IMR-90 (cell line): ENCODE data around the gene RNF175. TPM values are rescaled to one million over a fixed set of nuclear protein-coding genes. Genes with fewer than 3 reads are reported as not detected.

ENCODE experiments used
- ATAC-seq: fragments of 200-7000 bp; cut with Tn5 transposase; 2 replicates; pipeline ENCODE4 v1.9.1; 2020; ENCODE audit warnings: low read depth, mild to moderate bottlenecking, moderate library complexity
- BruUV-seq: library from RNA; stranded (reverse); fragments of 400-500 nt; replicated peaks from 2 replicates; lab custom pipeline; 2021; lab: Mats Ljungman, UMichigan
- CTCF ChIA-PET: fragments of 300-600 bp; formaldehyde crosslinking; extraction: SDS; loops from one replicate; lab custom pipeline; 2021; ENCODE audit warnings: antibody characterized with exemption; lab: Yijun Ruan, JAX
- POLR2A ChIA-PET: fragments of 300-600 bp; sonication (Branson Sonifier 250); formaldehyde crosslinking; loops from one replicate; lab custom pipeline; 2022; ENCODE audit warnings: antibody characterized with exemption; ENCODE audit not compliant: unreplicated experiment; lab: Charles Lee
- DNase-seq: peaks from one replicate; pipeline ENCODE4 v3.0.0; 2013
- H2AFZ ChIP-seq: replicated peaks from 2 replicates; pipeline ENCODE3; 2013; ENCODE audit warnings: low read length, mild to moderate bottlenecking; ENCODE audit not compliant: poor library complexity
- H2AK5ac ChIP-seq: 2 replicates; pipeline ENCODE4 v1.6.1; 2013; ENCODE audit warnings: low read depth, low read length, inconsistent platforms
- H2AK9ac ChIP-seq: replicated peaks from 2 replicates; pipeline ENCODE3; 2013; ENCODE audit warnings: mild to moderate bottlenecking, low read depth, low read length, moderate library complexity; ENCODE audit not compliant: poor library complexity
- H2BK120ac ChIP-seq: 2 replicates; pipeline ENCODE4 v1.6.1; 2013; ENCODE audit warnings: low read depth, low read length, inconsistent platforms
- H2BK15ac ChIP-seq: 3 replicates; pipeline ENCODE4 v1.6.1; 2013; ENCODE audit warnings: low read depth, low read length, inconsistent platforms
- H2BK20ac ChIP-seq: 2 replicates; pipeline ENCODE4 v1.6.1; 2013; ENCODE audit warnings: low read depth, mild to moderate bottlenecking, inconsistent platforms, low read length, moderate library complexity
- H2BK5ac ChIP-seq: 2 replicates; pipeline ENCODE4 v1.6.1; 2013; ENCODE audit warnings: mild to moderate bottlenecking, low read depth, low read length, inconsistent platforms; ENCODE audit not compliant: poor library complexity, severe bottlenecking
- H3K14ac ChIP-seq: replicated peaks from 2 replicates; pipeline ENCODE4 v1.6.1; 2013; ENCODE audit warnings: low read depth, low read length, inconsistent platforms
- H3K18ac ChIP-seq: 2 replicates; pipeline ENCODE4 v1.6.1; 2013; ENCODE audit warnings: low read depth, low read length, control low read depth
- H3K23ac ChIP-seq: 2 replicates; pipeline ENCODE4 v1.6.1; 2013; ENCODE audit warnings: low read depth, low read length, inconsistent platforms
- H3K27ac ChIP-seq: 2 replicates; pipeline ENCODE4 v1.5.1; 2013; ENCODE audit warnings: mild to moderate bottlenecking, control low read depth, low read length; ENCODE audit not compliant: insufficient read depth
- H3K27me3 ChIP-seq: 2 replicates; pipeline ENCODE4 v1.6.1; 2013; ENCODE audit warnings: low read length; ENCODE audit not compliant: control insufficient read depth, insufficient read depth
- H3K36me3 ChIP-seq: 2 replicates; pipeline ENCODE4 v1.6.1; 2013; ENCODE audit warnings: low read length, mixed read lengths; ENCODE audit not compliant: control insufficient read depth, insufficient read depth
- H3K4ac ChIP-seq: 2 replicates; pipeline ENCODE4 v1.6.1; 2013; ENCODE audit warnings: low read depth, low read length, inconsistent platforms
- H3K4me1 ChIP-seq: 2 replicates; pipeline ENCODE4 v1.6.1; 2013; ENCODE audit warnings: low read length, mixed read lengths; ENCODE audit not compliant: control insufficient read depth, insufficient read depth
- H3K4me2 ChIP-seq: 2 replicates; pipeline ENCODE4 v1.6.1; 2013; ENCODE audit warnings: low read depth, mild to moderate bottlenecking, control low read depth, low read length, moderate library complexity
- H3K4me3 ChIP-seq: 2 replicates; pipeline ENCODE4 v1.5.1; 2013; ENCODE audit warnings: low read depth, mild to moderate bottlenecking, control low read depth, low read length, moderate library complexity; ENCODE audit not compliant: insufficient read depth
- H3K56ac ChIP-seq: 2 replicates; pipeline ENCODE4 v1.6.1; 2013; ENCODE audit warnings: low read length, inconsistent platforms; ENCODE audit not compliant: insufficient read depth; ENCODE audit errors: extremely low read depth
- H3K79me1 ChIP-seq, 2 experiments: 2 replicates each; pipeline ENCODE4 v1.6.1; 2013; ENCODE audit warnings: low read length in 2 of 2, inconsistent platforms in 1 of 2, low read depth in 1 of 2
- H3K9ac ChIP-seq: 2 replicates; pipeline ENCODE4 v1.6.1; 2013; ENCODE audit warnings: low read depth, low read length, control low read depth
- H3K9me1 ChIP-seq: 2 replicates; pipeline ENCODE4 v1.6.1; 2013; ENCODE audit warnings: low read length, inconsistent platforms; ENCODE audit not compliant: insufficient read depth
- H3K9me3 ChIP-seq: 2 replicates; pipeline ENCODE4 v1.6.1; 2013; ENCODE audit warnings: low read length; ENCODE audit not compliant: control insufficient read depth, insufficient read depth
- H4K20me1 ChIP-seq: 2 replicates; pipeline ENCODE4 v1.6.1; 2013; ENCODE audit warnings: low read length, inconsistent platforms; ENCODE audit not compliant: insufficient read depth
- H4K5ac ChIP-seq: 2 replicates; pipeline ENCODE4 v1.6.1; 2013; ENCODE audit warnings: mild to moderate bottlenecking, low read depth, low read length, control low read depth
- H4K8ac ChIP-seq, 2 experiments: 2 replicates each; pipeline ENCODE4 v1.6.1; 2013; ENCODE audit warnings: low read depth in 2 of 2, low read length in 2 of 2, control low read depth in 1 of 2, inconsistent platforms in 1 of 2
- H4K91ac ChIP-seq: 2 replicates; pipeline ENCODE4 v1.6.1; 2013; ENCODE audit warnings: low read depth, low read length, inconsistent platforms; ENCODE audit not compliant: insufficient read depth
- BHLHE40 ChIP-seq: fragments of 150-350 bp; IDR thresholded peaks from 2 replicates; pipeline ENCODE4 v1.6.1; 2016; ENCODE audit warnings: mild to moderate bottlenecking, low read depth, low read length
- CEBPB ChIP-seq: IDR thresholded peaks from 2 replicates; pipeline ENCODE4 v1.6.1; 2012; ENCODE audit warnings: low read depth, low read length, improper control_type of control experiment
- CHD1 ChIP-seq: IDR thresholded peaks from 2 replicates; pipeline ENCODE4 v1.6.1; 2012; ENCODE audit warnings: low read depth, low read length, improper control_type of control experiment
- FOS ChIP-seq: fragments of 150-350 bp; IDR thresholded peaks from 2 replicates; pipeline ENCODE4 v1.6.1; 2016; ENCODE audit warnings: low read depth, low read length
- MAFK ChIP-seq: IDR thresholded peaks from 2 replicates; pipeline ENCODE4 v1.6.1; 2012; ENCODE audit warnings: low read depth, low read length, improper control_type of control experiment
- MAZ ChIP-seq: IDR thresholded peaks from 2 replicates; pipeline ENCODE4 v1.6.1; 2012; ENCODE audit warnings: low read depth, mild to moderate bottlenecking, low read length, improper control_type of control experiment, moderate library complexity, borderline replicate concordance
- MXI1 ChIP-seq: IDR thresholded peaks from 2 replicates; pipeline ENCODE4 v1.6.1; 2012; ENCODE audit warnings: low read depth, mild to moderate bottlenecking, low read length, moderate library complexity, borderline replicate concordance
- NFE2L2 ChIP-seq: fragments of 150-350 bp; IDR thresholded peaks from 2 replicates; pipeline ENCODE4 v1.6.1; 2016; ENCODE audit warnings: low read depth, mild to moderate bottlenecking, low read length
- POLR2A ChIP-seq: IDR thresholded peaks from 2 replicates; pipeline ENCODE4 v1.6.1; 2012; ENCODE audit warnings: mild to moderate bottlenecking, low read depth, low read length
- RAD21 ChIP-seq: IDR thresholded peaks from 2 replicates; pipeline ENCODE4 v1.6.1; 2012; ENCODE audit warnings: low read length, improper control_type of control experiment
- RCOR1 ChIP-seq: IDR thresholded peaks from 2 replicates; pipeline ENCODE4 v1.6.1; 2012; ENCODE audit warnings: mild to moderate bottlenecking, low read length, improper control_type of control experiment; ENCODE audit not compliant: insufficient replicate concordance
- RFX5 ChIP-seq: IDR thresholded peaks from 2 replicates; pipeline ENCODE4 v1.8.0; 2012; ENCODE audit warnings: low read depth, mild to moderate bottlenecking, low read length, moderate library complexity
- WGBS, 2 experiments: methylation state at CpG; one replicate each; pipeline versions ENCODE4 v1.1.5 to v1.1.7; 2013; ENCODE audit warnings: missing lambda C conversion rate in 2 of 2; ENCODE audit not compliant: insufficient read length in 1 of 2; ENCODE audit errors: extremely low coverage in 2 of 2; 5-methylcytosine and 5-hydroxymethylcytosine counted together
- dilution Hi-C: fragments of 300-500 bp; cut with HindIII; formaldehyde crosslinking; loops from one replicate; pipeline ENCODE4 v1.14.3; 2018; ENCODE audit warnings: low sequenced_read_pairs; ENCODE audit not compliant: unreplicated experiment
- in situ Hi-C: fragments of 300-500 bp; cut with MboI; formaldehyde crosslinking; loops from 3 replicates; pipeline ENCODE4 v1.14.3; 2019; ENCODE audit warnings: low sequenced_read_pairs, inconsistent platforms, mixed read lengths
- intact Hi-C: fragments of 100-400 bp; cut with micrococcal nuclease; formaldehyde crosslinking; loops from 2 replicates; pipeline ENCODE4 v1.10.0; 2022
- polyA plus RNA-seq, 3 experiments: library from polyadenylated mRNA; depleted of rRNA; stranded (reverse); fragments of >200 nt; gene quantifications; 2 replicates each; pipeline ENCODE4 v1.2.3, GENCODE V29; 2012; ENCODE audit warnings: low replicate concordance in 1 of 3
- total RNA-seq: library from RNA; depleted of rRNA; stranded (reverse); fragments of >200 nt; gene quantifications from 2 replicates; pipeline ENCODE4 v1.2.3, GENCODE V29; 2012
- TF ChIP-seq, protein P1 (sequence below): fragments of 150-350 bp; IDR thresholded peaks from 2 replicates; pipeline ENCODE4 v1.6.1; 2017; ENCODE audit warnings: mild to moderate bottlenecking, antibody characterized with exemption, low read length, low read depth
- TF ChIP-seq, protein P2 (sequence below): fragments of 150-350 bp; IDR thresholded peaks from 2 replicates; pipeline ENCODE4 v1.6.1; 2016; ENCODE audit warnings: low read depth, mild to moderate bottlenecking, low read length, moderate library complexity, borderline replicate concordance

The RNF175 gene
- total and polyA plus RNA-seq, 2 of the 4 experiments (the other 2 are of a cell fraction), result not detected

DNA sequence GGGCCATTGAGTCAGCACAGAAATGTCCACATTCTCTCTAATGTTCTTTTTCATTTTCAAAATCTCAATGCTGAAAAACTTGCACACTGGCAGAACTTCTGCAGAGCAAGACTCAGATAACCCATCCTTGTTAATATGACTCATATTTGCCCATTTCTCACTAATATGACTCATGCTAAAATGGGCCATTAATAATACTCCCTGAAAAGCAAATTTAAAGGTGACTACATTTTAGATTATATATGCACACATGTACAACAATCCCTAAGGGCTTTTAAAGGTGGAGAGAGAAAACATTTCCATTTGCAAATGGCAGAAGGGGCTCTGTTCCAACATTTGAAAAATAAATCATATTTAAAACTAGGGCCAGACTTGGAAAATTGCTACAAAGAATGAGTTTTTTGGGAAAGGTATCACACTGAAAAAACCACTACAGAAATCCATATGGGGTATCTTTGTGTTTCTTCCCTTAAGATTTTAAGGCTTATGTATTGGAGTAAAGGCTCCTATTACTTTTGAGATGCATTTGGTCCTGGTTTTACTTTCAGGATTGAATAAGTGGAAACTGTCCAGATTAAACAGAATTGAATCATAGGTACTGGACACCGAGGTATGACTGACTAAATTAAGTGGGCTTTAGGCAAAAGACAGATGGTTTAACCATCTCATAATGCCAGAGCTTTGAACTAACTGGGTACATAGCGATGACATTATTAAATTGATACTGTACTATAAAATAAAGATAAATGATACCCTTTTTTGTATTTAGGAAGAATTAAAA lies 45.8 kb downstream of the RNF175 start:
- ChIA-PET POLR2A (no interaction called here), CTCF (no interaction called here)
- ATAC-seq (no peak), DNase-seq (peak; percentile 1)
- Histone ChIP-seq H3K9me1 (no peaks in the 10 kb centered on the region), H2AFZ (no peak overlapping the region), H2BK20ac (no peak overlapping the region), H3K23ac (no peak overlapping the region), H4K91ac (no peak overlapping the region), H3K4ac (no peak overlapping the region), H3K4me2 (no peak overlapping the region), H3K27ac (no peak overlapping the region), H4K20me1 (no peaks in the 10 kb centered on the region), H2AK9ac (no peak overlapping the region), H3K4me3 (no peak overlapping the region), H2BK5ac (no peak overlapping the region), H3K9ac (no peak overlapping the region), H2AK5ac (no peak overlapping the region), H4K8ac (no peak overlapping the region), H3K4me1 (no peaks in the 10 kb centered on the region), H3K27me3 (no peaks in the 10 kb centered on the region), H3K14ac (no peak overlapping the region), H3K9me3 (no peaks in the 10 kb centered on the region), H2BK15ac (no peak overlapping the region), H3K79me1 (no peaks in the 10 kb centered on the region), H4K5ac (no peak overlapping the region), H3K36me3 (no peaks in the 10 kb centered on the region), H3K56ac (no peak overlapping the region), H2BK120ac (no peak overlapping the region), H3K18ac (no peak overlapping the region)
- in situ Hi-C loops, result no loop called here
- no CpG with 5 or more reads among the region's 2 CpGs for WGBS, 2 experiments
- dilution Hi-C loops, result no loop called here
- TF ChIP-seq MAFK (no peak), NFE2L2 (no peak), MXI1 (no peak), CEBPB (no peak), CHD1 (no peak), RFX5 (no peak), POLR2A (no peak), MAZ (no peak), RCOR1 (no peak), RAD21 (no peak), BHLHE40 (no peak), FOS (no peak)
- TF ChIP-seq, protein P1, sequence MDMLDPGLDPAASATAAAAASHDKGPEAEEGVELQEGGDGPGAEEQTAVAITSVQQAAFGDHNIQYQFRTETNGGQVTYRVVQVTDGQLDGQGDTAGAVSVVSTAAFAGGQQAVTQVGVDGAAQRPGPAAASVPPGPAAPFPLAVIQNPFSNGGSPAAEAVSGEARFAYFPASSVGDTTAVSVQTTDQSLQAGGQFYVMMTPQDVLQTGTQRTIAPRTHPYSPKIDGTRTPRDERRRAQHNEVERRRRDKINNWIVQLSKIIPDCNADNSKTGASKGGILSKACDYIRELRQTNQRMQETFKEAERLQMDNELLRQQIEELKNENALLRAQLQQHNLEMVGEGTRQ, result no peak
- TF ChIP-seq, protein P2, sequence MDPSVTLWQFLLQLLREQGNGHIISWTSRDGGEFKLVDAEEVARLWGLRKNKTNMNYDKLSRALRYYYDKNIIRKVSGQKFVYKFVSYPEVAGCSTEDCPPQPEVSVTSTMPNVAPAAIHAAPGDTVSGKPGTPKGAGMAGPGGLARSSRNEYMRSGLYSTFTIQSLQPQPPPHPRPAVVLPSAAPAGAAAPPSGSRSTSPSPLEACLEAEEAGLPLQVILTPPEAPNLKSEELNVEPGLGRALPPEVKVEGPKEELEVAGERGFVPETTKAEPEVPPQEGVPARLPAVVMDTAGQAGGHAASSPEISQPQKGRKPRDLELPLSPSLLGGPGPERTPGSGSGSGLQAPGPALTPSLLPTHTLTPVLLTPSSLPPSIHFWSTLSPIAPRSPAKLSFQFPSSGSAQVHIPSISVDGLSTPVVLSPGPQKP, result no peak
- intact Hi-C loops, result no loop called here
- BruUV-seq, result no TSS peak
